Sigmoid colon (tissue), 7 donors: ENCODE measurements around the gene KCNJ4. TPM values are rescaled to one million over a fixed set of nuclear protein-coding genes. Genes with fewer than 3 reads are reported as not detected.
A peak's percentile ranks its signal among the peaks of the same experiment; 100 is the strongest.

Source experiments
- DNase-seq: peaks from one replicate; pipeline ENCODE4 v3.0.0-alpha.2; 2019
- H3K27ac ChIP-seq, 4 donors: fragments of 200-600 bp; sonication (generic); one replicate each; pipeline ENCODE4 v1.5.1; 2016 to 2019; ENCODE audit warnings: mild to moderate bottlenecking in 1 of 4
- H3K27me3 ChIP-seq, 3 donors: fragments of 200-600 bp; sonication (generic); one replicate each; pipeline ENCODE4 v1.5.1; 2019; ENCODE audit warnings: mild to moderate bottlenecking in 1 of 3
- H3K36me3 ChIP-seq, 4 donors: fragments of 200-600 bp; sonication (generic); one replicate each; pipeline ENCODE4 v1.5.1; 2016 to 2019
- H3K4me1 ChIP-seq, 4 donors: fragments of 200-600 bp; sonication (generic); one replicate each; pipeline ENCODE4 v1.5.1; 2017 to 2019
- H3K4me3 ChIP-seq, 4 donors: fragments of 200-600 bp; sonication (generic); one replicate each; pipeline ENCODE4 v1.5.1; 2017 to 2019; ENCODE audit warnings: mild to moderate bottlenecking in 2 of 4, moderate library complexity in 1 of 4
- H3K9me3 ChIP-seq, 4 donors: fragments of 200-600 bp in 3 of 4; sonication (generic) in 3 of 4; one replicate each; pipeline versions ENCODE4 v1.5.1 to v1.6.1; 2013 to 2019
- CTCF ChIP-seq, 4 experiments: fragments of 450-650 bp in 3 of 4; fragments of 200-600 bp in 1 of 4; IDR thresholded peaks; one replicate each; pipeline ENCODE4 v1.5.1; 2016 to 2019; ENCODE audit warnings: antibody characterized with exemption in 4 of 4, mild to moderate bottlenecking in 3 of 4, moderate library complexity in 2 of 4
- EP300 ChIP-seq, 4 donors: sonication (generic); formaldehyde crosslinking; IDR thresholded peaks; one replicate each; pipeline ENCODE4 v1.6.1; 2017; ENCODE audit warnings: antibody characterized with exemption in 4 of 4
- POLR2A ChIP-seq, 2 donors: fragments of 450-650 bp; IDR thresholded peaks; one replicate each; pipeline ENCODE4 v1.6.1; 2016; ENCODE audit warnings: antibody characterized with exemption in 2 of 2, mild to moderate bottlenecking in 2 of 2, moderate library complexity in 2 of 2
- POLR2AphosphoS5 ChIP-seq, 4 donors: sonication (generic); formaldehyde crosslinking; IDR thresholded peaks; one replicate each; pipeline ENCODE4 v1.6.1; 2017; ENCODE audit warnings: antibody characterized with exemption in 4 of 4
- WGBS, 2 donors: extraction: QIAGEN DNeasy Blood & Tissue Kit; methylation state at CpG; one replicate each; pipeline ENCODE4 v1.1.7; 2013; 5-methylcytosine and 5-hydroxymethylcytosine counted together
- intact Hi-C: fragments of 100-400 bp; cut with DNase I; formaldehyde crosslinking; loops from one replicate; pipeline ENCODE4 v1.15.1; 2023
- polyA plus RNA-seq, 3 donors: library from polyadenylated mRNA; stranded (reverse); fragments of 200-250 nt; gene quantifications; one replicate each; pipeline ENCODE4 v1.2.3, GENCODE V29; 2013
- total RNA-seq, 4 donors: library from RNA; depleted of rRNA; stranded (reverse); fragments of >200 nt; gene quantifications; one replicate each; pipeline ENCODE4 v1.1.0, GENCODE V29; 2016
- donor health status: healthy with polysubstance abuse.
- donor health status: Bipolar disorder and iron deficiency.
- donor health status: healthy.

The KCNJ4 gene
- total RNA-seq: not detected
- polyA plus RNA-seq: under 1 TPM in 1 of 3 donors, not detected in 2; 0.03 TPM

GRCh38 chr22:38455076-38455529, at the start of gene KCNJ4:
KCNJ4 (minus strand) TSS chr22:38455199; CDS start chr22:38428132, 27,067 bp downstream.
- TF ChIP-seq POLR2AphosphoS5 (IDR thresholded peaks at IDR 0.05) (no peak), POLR2A (IDR thresholded peaks at IDR 0.05) (no peak), EP300 (IDR thresholded peaks at IDR 0.05) (no peak), CTCF (IDR thresholded peaks at IDR 0.05) (no peak)
- 1% methylated on average over 76 of the region's 76 CpGs for WGBS, 2 donors
- no peak for DNase-seq
- intact Hi-C loops: no loop called here
- peaks cover 31 to 87% (median 57%) of the 10 kb centered on the region in 3 donors for H3K27me3 ChIP-seq
- H3K4me1 ChIP-seq: peaks cover 0 to 26% (median 25%) of the 10 kb centered on the region in 4 donors
- no peaks in the 10 kb centered on the region for H3K36me3 ChIP-seq
- no peaks in the 10 kb centered on the region for H3K9me3 ChIP-seq
- peak within 1 kb of the TSS in 3 of 4 donors; percentile 33 to 56 (median 52) for H3K4me3 ChIP-seq
- no peak within 1 kb of the TSS for H3K27ac ChIP-seq

GRCh38 chr22:38503021-38503420, 48.0 kb upstream of the KCNJ4 start:
- 45 to 64% methylated on average over 4 of the region's 4 CpGs for WGBS, 2 donors
- peak overlapping the region in 3 of 4 donors; percentile 73 to 94 (median 89) for H3K4me3 ChIP-seq
- intact Hi-C loops: loop anchor here (10.0 kb wide), 1 partner anchor 448 kb away; the partner anchor contains the start of gene PICK1

GRCh38 chr22:38501797-38502672, 47.0 kb upstream of the KCNJ4 start:
- H3K27ac ChIP-seq: peak overlapping the region; percentile 28 to 99 (median 98)
- 88 to 89% methylated on average over 10 of the region's 10 CpGs for WGBS, 2 donors
- intact Hi-C loops: loop anchor here (10.0 kb wide), 1 partner anchor 447 kb away; the partner anchor contains the start of gene PICK1
- H3K36me3 ChIP-seq: peaks cover 26 to 50% (median 36%) of the 10 kb centered on the region in 4 donors
- DNase-seq: no peak
- H3K9me3 ChIP-seq: no peaks in the 10 kb centered on the region
- H3K4me3 ChIP-seq: peak overlapping the region in 2 of 4 donors; percentile 73 to 89
- no peaks in the 10 kb centered on the region for H3K27me3 ChIP-seq
- H3K4me1 ChIP-seq: peaks cover 0 to 74% (median 56%) of the 10 kb centered on the region in 4 donors
- no peak for TF ChIP-seq POLR2AphosphoS5 (IDR thresholded peaks at IDR 0.05)
- TF ChIP-seq CTCF (IDR thresholded peaks at IDR 0.05): no peak
- no peak for TF ChIP-seq EP300 (IDR thresholded peaks at IDR 0.05)
- no peak for TF ChIP-seq POLR2A (IDR thresholded peaks at IDR 0.05)

More at GRCh38 chr22:38503021-38503420, 48.0 kb upstream of the KCNJ4 start:
- peak overlapping the region; percentile 28 to 99 (median 98) for H3K27ac ChIP-seq
- H3K27me3 ChIP-seq: no peaks in the 10 kb centered on the region
- DNase-seq: no peak
- H3K4me1 ChIP-seq: peaks cover 0 to 75% (median 62%) of the 10 kb centered on the region in 4 donors
- peaks cover 18 to 40% (median 29%) of the 10 kb centered on the region in 4 donors for H3K36me3 ChIP-seq
- TF ChIP-seq EP300 (IDR thresholded peaks at IDR 0.05) (no peak), POLR2A (IDR thresholded peaks at IDR 0.05) (no peak), POLR2AphosphoS5 (IDR thresholded peaks at IDR 0.05) (no peak), CTCF (IDR thresholded peaks at IDR 0.05) (no peak)
- no peaks in the 10 kb centered on the region for H3K9me3 ChIP-seq

GRCh38 chr22:38497869-38498268, 42.9 kb upstream of the KCNJ4 start:
- Histone ChIP-seq H3K36me3 (peaks cover 57 to 92% (median 72%) of the 10 kb centered on the region in 4 donors), H3K4me1 (peaks cover 0 to 47% (median 31%) of the 10 kb centered on the region in 4 donors), H3K4me3 (no peak overlapping the region), H3K27ac (no peak overlapping the region), H3K9me3 (no peaks in the 10 kb centered on the region), H3K27me3 (no peaks in the 10 kb centered on the region)
- 87% methylated on average over 3 of the region's 3 CpGs for WGBS, 2 donors
- intact Hi-C loops: no loop called here
- TF ChIP-seq POLR2A (IDR thresholded peaks at IDR 0.05): no peak
- no peak for TF ChIP-seq EP300 (IDR thresholded peaks at IDR 0.05)
- no peak for TF ChIP-seq POLR2AphosphoS5 (IDR thresholded peaks at IDR 0.05)
- no peak for TF ChIP-seq CTCF (IDR thresholded peaks at IDR 0.05)
- no peak for DNase-seq
